ENCODE measurements around the gene CCNI2. TPM values are rescaled to one million over a fixed set of nuclear protein-coding genes. Genes with fewer than 3 reads are reported as not detected.

CCNI2 gene
- total RNA-seq, 6 experiments from 2014 or later: not detected

DNA sequence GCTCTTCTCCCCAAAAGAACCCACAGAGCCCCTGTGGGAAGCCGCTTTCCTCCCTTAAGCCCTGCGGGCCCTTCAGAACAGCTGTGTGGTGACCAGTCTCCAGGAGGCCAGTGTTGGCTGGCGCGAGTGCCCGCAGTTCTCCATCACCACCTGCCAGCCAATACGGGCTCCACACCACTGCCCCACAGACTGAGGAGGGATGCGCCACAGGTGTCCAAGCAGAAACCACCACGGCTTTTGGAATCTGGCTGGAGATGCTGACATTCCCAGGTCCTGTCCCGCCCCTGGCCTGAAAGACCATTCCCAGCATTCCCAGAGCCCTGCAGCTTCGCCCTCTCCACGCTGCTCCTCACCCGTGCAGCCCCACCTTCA lies 12.8 kb downstream of the CCNI2 start:
- H3K4me3 Mint-ChIP-seq: no peak overlapping the region
- H3K9me3 Mint-ChIP-seq: no peaks in the 10 kb centered on the region
- H3K27me3 Mint-ChIP-seq (ENCODE audit: insufficient read depth): no peaks in the 10 kb centered on the region; the same call in 1 of the 2 replicates
- H3K27ac Mint-ChIP-seq: no peak overlapping the region
- TF ChIP-seq CTCF (IDR thresholded peaks at IDR 0.05): no peak
- no peak for DNase-seq
- H3K4me1 Mint-ChIP-seq (ENCODE audit: low read depth): no peaks in the 10 kb centered on the region
- peaks cover 16% of the 10 kb centered on the region for H3K36me3 Mint-ChIP-seq (ENCODE audit: low read depth)

GRCh38 chr5:132760601-132761317 lies 13.5 kb downstream of the CCNI2 start:
- Mint-ChIP-seq H3K4me1 (ENCODE audit: low read depth) (no peaks in the 10 kb centered on the region), H3K9me3 (no peaks in the 10 kb centered on the region), H3K27ac (no peak overlapping the region), H3K4me3 (no peak overlapping the region), H3K27me3 (ENCODE audit: insufficient read depth) (no peaks in the 10 kb centered on the region; the same call in 1 of the 2 replicates), H3K36me3 (ENCODE audit: low read depth) (peaks cover 16% of the 10 kb centered on the region)
- no peak for TF ChIP-seq CTCF (IDR thresholded peaks at IDR 0.05)
- no peak for DNase-seq

DNA sequence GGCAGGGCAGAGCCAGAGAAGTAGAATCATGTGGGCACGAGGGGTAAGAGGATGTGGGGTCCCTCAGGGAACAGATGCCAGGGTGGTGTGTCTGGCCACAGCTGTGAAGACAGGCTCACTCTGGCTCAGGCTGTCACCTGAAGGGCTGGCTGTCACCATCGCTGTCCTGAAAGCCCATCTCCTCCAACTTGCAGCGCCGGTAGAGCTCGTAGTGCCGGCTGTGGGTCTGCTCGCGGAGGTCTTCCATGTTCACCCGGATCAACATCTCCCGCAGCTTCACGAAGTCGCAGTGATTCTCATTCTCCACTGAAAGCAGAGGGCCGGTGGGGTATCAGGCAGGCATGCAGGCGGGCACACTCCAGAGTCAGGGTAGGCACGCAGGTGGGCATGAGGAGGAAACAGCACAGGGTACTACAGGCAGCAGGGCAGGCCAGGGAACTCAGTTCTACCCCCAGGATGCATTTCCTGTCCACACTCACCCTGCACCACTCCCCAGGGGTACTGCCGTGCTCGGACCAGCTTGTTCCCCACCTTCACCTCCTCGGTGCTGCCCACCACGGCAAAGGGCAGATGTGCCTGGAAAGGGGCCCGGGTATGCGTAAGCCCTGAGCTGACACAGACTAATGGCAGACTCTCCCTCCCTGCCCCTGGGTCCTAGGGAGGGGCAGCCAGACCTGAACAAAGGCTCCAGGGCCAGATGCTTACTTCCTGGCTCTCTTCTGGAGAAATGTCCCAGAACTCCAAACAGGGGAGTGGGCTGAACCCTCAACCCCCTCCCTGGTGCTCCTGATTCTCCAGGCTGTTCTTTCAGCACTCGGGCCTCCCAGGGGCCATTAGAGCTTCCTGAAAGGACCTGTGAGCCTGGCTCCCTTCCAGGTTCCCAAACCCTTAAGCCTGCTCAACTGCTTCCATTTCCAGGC lies 14.4 kb downstream of the CCNI2 start:
- Mint-ChIP-seq H3K4me3 (no peak overlapping the region), H3K4me1 (ENCODE audit: low read depth) (no peaks in the 10 kb centered on the region), H3K27ac (no peak overlapping the region), H3K27me3 (ENCODE audit: insufficient read depth) (no peaks in the 10 kb centered on the region; the same call in 1 of the 2 replicates), H3K36me3 (ENCODE audit: low read depth) (peaks cover 16% of the 10 kb centered on the region), H3K9me3 (no peaks in the 10 kb centered on the region)
- no peak for DNase-seq
- TF ChIP-seq CTCF (IDR thresholded peaks at IDR 0.05): no peak

DNA sequence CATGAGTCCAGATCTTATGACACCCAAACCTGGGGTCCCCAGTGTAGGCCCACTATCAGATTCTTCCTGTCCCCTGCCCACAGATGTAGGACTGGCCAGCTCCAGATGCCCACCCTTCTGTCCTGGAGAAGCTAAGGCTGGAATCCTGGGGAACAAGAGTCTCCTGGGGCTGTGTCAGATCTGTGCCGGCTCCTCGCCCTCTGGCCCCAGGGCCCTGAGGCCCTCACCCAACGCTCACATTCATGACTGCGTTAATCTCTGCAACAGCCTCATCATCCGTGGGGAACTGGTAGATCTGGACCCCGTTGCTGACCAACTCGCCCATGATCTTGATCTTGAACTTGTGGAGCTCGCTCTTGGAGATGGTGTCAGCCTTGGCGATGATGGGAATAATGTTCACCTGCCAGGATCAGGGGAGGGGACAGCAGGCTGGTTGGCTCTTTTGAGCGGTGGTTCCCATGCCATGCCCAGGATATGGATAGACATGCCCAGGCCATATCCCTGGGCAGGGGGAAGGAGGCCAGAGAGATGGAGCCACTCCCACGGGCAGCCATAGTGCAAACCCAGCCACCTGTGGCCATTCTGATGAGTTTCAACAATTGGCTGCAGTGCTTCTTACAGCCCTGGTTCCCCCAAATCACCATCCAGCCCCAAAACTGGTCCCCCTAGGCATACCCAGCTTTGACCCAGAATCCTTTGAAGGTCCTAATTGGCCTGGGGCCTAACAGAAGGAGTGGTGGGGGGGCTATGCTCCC lies 15.2 kb downstream of the CCNI2 start:
- no peaks in the 10 kb centered on the region; the same call in 1 of the 2 replicates for H3K27me3 Mint-ChIP-seq (ENCODE audit: insufficient read depth)
- no peak for DNase-seq
- no peak overlapping the region for H3K4me3 Mint-ChIP-seq
- TF ChIP-seq CTCF (IDR thresholded peaks at IDR 0.05): no peak
- peaks cover 16% of the 10 kb centered on the region for H3K36me3 Mint-ChIP-seq (ENCODE audit: low read depth)
- H3K4me1 Mint-ChIP-seq (ENCODE audit: low read depth): peaks cover 8% of the 10 kb centered on the region
- H3K27ac Mint-ChIP-seq: no peak overlapping the region; the same call in 1 of the 2 replicates
- H3K9me3 Mint-ChIP-seq: no peaks in the 10 kb centered on the region

All from HFFc6 (cell line).